Cortex of kidney (tissue), 1 donor: ENCODE data around the gene PEX11A.

Experiments used
- DNase-seq: peaks from one replicate; lab custom pipeline; 2025; lab: John Stamatoyannopoulos, UW

Gene PEX11A

DNA sequence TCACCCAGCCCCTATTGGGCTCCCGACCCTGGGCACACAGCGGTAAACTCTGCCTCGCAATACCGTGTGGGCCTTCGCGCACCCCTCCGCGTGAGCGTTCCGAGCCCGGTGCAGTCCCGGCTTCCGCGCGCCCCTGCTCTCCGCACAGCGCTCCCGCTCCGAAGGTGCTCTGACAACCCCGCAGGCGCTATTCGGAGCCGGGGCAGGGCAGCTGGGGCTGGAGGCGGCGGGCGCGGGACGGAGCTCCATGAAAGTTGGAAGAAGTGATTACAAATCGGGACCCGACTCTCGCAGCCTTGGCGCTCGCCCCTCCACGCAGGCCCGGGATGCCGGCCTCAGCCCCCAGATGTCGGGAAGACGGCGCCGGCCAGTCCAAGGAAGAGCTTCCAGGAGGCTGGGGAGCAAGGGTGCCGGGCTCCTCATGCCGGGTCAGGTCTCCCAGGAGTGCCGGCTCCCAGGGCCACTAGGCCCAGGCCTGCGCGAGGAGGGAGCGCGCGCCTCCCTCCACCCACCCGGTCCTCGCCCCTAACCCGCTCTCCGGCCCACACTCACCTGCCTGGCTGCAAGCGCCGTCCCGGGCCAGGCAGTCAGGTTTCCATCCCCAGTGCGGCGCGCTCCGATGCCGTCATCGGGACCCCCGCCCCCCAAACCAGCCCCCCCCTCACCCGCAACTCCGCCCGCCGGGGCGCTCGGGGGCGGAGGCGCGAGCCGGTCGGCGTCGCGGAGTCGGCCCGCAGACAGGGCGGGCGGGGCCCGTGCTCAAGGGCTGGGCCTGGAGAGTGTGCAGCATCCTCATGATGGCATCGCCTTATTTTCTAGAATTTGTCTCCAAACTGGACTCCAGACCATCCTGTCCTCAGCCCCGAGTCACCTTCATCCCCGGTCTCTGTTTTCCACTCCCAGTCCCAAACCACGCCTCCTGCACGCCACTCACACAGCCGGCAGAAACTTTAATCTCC lies 35.4 kb downstream of the PEX11A start, which contains the start of gene KIF7:
TSS of gene KIF7 (minus strand) at position 621 of the 959 bp plus-strand sequence. CDS start 2,537 bp downstream, outside the sequence.
- no peak for DNase-seq

DNA sequence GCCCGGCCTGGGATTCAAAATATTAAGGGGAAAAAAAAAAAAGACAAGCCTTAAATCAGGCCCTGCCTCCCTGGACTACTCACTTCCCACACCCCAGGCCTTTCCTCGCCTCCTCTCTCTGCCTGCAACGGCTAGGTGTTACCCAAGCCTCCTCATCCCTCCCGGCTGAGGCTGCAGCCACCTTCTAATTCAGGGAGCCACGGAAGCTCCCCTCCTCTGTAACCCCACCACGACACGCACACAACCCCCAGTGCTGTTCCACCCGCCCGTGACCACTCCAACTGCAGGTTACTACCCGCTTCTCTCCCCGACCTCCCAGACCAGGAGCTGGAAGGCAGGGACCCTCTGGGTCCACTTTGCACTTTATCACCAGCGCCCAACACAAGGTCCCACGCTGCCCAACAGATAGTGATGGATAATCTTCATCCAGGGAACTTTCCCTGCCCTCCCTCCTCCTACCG lies 36.2 kb downstream of the PEX11A start:
- DNase-seq, result no peak

DNA sequence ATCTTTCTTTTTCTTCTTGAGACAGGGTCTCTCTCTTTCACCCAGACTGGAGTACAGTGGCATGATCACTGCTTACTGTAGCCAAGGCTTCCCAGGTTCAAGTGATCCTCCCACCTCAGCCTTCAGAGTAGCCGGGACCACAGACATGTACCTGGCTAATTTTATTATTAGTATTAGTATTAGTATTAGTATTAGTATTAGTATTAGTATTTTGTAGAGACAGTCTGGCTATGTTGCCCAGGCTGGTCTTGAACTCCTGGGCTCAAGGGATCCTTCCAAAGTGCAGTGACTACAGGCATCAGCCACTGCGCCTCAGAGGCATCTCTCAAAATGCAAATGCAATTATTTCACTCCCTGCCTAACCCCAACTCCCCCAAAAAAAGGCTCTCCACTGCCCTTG lies 37.0 kb downstream of the PEX11A start:
- DNase-seq, result no peak

DNA sequence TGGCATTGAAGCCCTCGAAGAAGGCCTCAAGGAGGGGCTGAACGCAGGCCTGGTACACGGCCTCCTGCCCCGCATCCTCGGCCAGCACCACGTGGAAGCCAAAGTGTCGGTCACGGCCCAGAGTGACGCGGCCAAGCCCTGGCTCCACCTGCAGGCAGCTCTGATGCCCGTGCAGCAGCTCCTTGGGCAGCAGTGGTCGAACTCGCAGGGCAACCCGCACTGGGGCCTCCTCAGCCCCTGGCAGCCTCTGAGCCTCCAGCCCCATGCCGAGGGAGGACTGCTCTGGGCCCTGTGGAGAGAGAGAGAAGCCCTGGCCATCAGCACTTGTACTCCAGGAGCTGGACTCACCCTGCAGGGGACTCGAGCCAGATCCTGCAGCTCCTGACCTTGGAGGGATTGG lies 37.9 kb downstream of the PEX11A start:
- no peak for DNase-seq

DNA sequence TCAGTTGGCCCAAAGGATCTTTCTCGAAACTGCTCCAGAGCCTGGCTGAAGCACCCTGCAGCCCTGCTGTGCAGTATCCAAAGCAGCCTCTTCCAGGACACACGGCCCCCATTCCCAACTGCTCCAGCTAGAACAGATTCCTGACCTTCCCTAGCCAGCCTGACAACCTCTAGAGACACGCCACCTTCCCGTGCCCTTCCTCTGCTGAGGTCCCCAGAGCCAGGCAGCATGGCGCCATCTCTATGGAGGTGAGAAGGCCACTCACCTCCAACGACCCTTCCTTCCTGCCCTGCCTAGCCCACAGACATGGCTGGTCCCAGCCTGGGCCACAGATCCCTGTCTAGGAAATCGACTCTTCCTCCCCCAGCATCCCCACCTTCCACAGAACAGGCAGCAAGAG lies 38.4 kb downstream of the PEX11A start:
- DNase-seq, result no peak

DNA sequence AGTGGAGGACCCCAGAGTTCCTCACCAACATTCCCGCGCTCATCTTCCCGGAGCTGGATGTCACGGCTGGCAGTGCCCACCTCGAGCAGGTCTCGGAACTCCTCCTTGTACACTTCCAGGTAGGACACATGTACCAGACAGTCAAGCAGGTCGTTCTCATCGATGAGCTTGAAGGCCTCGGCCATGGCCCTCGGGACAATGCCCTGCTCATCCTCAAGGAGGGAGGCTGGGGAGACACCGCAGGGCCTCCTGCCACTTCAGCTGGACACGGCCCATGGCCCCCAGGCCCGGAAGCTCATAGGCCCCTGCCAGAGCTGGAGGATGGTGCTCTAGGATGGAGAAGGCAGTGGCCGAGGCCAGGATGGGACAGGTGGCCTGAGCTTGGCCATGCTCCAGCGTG lies 40.8 kb downstream of the PEX11A start:
- DNase-seq, result no peak

DNA sequence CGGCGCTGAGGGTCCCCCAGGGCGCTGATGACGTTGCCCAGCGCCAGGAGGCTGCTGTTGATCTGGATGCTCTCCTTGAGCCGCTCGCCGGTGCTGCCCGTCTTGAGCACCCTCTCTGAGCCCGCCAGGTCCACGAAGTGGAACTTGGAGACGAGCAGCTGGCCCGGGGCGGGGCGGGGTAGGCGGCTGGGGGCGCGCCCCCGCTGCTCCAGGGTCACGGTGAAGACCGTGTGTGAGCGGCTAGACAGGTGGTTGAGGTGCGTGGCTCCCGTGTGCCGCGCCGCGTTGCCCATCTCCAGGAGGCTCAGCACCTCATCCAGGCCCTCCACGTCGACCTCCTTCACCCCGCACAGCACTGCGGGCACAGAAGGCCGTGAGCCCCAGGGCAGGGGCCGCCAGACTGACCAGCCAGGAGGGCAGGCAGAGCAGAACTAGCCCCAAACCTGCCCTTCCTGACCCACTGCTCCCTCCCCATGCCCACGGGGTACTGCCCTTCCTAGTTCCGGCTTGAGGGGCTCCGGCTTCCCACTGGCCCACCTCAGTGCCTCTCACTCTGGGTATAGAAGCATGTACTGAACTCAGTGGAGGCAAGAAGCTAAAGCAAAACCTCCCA lies 41.4 kb downstream of the PEX11A start:
- DNase-seq, result no peak

DNA sequence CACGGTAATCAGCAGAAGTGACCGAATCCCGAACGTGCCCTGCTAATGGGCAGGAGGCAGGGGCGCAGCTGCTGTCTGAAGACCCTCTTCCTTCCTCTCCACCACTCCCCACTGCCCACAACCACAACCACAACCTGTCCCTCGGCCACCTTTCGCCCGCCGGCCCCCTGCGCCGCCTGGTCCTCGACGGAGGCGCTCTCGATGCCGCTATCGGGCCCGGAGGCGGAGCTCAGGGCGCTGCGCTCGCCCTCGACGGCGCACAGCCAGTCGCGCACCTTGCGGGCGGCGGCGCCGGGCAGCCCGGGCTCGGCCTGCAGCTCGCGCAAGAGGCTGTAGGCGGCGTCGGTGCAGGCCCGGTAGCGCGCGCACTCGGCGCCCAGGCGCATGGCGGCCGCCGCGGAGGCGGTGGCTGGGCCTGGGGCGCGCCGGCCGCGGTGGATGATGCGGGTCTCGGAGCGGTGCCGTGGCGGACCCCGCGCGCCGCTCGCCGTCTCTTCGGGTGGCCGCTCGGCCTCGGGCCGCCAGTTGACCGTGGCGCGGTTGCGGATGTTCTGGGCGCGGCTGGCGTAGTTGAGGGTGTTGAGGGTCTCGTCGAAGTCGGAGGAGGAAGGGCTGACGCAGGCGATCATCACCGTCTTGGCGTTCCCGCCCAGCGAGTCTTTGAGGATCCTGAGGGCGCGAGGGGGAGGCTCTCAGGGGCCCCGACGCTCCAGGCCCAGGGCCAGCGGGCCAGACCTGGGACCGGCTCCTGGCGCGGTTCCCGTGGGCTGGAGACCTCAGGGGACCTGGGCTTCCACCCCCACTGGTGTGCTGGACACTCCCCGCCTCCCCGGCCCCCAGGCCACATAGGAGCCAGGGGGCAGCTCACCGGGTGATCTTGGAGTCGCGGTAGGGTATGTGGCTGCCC lies 42.2 kb downstream of the PEX11A start:
- no peak for DNase-seq

DNA sequence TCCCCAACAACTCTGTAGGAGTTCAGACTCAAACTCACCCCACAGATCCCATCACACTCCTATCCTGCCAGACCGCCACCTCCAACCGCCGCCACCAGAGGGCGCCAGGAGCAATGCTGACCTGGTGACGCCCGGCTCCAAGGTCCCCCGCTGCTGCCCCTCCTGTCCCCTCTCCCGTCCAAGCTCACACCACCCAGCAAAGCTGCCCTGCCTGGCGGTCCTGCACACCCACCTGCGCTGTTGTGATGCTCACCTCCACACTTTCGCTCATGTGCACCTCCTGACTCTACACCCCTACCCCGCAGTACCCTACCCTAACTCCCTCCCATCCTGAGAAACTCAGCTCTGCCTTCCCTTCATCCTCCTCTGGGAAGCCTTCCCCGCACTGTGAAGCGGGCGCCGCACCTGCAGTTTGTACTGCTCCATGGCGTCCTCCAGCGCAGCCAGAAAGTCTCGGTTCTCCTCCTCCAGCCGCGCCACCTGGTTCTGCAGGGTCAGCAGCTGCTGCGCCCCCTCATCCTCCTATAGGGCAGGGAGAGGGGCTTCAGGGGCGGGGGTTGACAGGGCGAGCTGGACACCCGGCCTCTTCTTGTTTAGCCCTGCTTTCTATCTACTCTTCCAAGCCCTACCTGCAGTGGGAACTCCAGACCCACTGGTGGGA lies 43.2 kb downstream of the PEX11A start:
- no peak for DNase-seq

DNA sequence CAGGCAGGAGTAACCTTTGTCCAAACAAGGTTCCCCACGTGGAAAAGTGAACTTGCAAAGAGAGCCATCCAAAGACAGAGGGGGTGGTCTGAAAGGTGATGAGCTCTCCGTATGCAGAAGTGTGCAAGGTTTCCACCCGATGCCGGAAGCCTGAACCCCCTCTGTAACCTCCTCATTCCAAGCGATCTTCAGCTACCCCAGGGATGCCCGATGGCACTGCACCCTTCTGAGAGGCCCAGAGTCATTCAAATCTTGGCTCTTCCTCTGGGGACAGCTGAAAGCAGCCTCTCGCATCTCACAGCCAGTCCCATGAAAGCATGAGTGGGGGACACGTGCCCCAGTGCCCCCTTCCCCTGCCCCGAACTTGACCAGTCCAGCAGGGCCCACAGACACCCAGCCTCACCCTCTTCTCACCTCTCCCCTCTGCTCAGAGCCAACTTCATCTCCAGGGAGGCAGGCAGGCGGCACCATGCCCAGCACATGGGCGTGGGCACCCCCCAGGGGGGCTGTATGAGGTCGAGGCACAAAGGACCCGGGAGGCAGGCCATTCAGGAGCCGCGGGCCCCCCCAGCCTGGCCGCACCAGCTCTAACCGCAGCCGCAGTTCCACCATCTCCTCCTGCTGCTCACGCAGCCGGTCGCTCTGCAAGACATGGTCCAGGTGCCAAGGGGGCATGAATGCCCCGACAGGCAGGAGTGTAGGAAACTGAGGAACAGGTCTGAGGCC lies 44.0 kb downstream of the PEX11A start:
- no peak for DNase-seq

DNA sequence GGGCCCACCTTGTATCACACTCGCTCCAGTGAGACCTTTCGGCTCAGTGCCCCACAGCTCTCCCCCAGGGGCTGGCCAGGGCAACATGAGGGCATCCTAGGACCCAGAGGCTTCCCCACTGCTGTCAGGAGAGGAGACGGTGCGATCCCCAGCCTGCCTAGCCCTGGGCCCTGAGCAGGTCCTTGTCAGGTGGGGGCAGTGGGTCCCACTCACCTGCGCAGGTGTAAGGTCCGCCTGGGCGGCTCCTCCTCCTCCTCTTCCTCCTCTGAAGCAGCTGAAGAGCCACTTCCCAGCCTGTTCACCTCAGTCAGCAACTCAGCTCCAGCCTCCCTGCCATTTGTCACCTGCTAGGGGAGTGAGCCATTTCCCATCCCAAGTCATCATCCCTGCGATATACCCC lies 44.9 kb downstream of the PEX11A start:
- DNase-seq, result no peak

DNA sequence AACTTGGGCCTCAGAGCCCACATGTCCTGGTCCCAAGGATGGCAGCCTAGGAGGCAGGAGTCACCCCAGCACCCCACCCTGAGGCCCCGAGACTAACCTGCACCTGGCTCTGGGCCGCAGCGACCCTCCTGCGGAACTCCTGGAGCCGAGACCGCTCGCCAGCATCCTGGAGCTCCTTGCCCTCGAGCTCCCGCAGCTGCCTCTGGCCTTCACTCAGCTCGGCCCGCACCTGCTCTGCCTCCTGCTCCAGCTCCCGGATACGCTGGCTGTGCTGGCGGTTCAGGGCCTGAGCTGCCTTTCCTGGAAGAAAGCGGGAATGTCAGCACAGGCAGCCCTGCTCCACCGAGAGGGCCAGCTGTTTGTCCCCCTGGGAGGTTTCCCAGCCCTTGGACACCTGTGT lies 48.4 kb downstream of the PEX11A start:
- DNase-seq, result no peak

DNA sequence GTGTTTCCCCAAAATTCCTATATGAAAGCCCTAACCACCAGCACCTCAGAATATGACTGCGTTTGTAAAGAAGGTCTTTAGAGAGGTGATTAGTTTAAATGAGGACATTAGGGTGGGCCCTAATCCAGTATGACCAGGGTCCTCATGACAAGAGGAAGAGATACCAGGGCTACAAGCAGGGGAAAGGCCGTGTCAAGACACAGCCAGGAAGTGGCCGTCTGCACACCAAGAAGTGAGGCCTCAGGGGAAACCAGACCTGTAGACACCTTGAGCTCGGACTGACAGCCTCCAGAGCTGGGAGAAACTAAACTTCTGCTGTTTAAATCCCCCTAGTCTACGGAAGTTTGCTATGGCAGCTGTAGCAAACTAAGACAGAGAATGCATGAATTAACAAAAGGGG lies 49.5 kb downstream of the PEX11A start:
- DNase-seq, result no peak

DNA sequence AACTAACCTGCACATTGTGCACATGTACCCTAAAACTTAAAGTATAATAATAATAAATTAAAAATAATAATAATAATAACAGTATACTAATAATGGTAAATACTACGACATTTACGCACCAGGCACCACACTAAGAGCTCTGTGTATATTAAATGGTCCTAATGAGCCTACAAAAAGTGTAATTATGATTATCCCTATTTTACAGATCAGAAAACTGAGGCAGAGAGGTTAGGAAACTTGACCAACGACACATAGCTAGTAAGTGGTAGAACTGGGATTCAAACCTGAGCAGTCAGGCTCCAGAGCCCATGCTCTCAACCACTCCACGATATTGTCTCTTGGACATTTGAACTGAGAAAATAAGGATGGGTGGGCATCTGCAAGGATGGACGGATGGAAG lies 50.3 kb downstream of the PEX11A start:
- DNase-seq, result no peak

DNA sequence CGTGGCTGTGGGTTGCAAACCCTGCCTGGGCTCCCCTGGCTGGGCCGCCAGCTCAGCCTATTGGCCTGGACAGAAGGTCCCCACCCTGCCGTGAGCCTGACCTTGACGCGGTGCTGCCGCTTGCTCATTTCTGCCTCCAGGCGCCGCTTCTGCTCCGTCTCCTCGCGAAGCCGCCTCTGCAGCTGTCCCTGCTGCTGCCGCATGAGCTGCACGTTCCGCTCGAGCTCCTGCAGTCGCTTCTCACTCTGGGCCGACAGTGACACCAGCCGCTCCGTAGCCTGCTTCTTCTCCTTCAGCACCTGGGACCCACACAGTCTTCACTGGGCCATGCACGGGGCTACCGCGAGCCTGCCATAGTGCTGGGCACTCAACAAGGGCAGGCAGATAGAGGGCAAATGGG lies 57.0 kb downstream of the PEX11A start:
- DNase-seq, result no peak

DNA sequence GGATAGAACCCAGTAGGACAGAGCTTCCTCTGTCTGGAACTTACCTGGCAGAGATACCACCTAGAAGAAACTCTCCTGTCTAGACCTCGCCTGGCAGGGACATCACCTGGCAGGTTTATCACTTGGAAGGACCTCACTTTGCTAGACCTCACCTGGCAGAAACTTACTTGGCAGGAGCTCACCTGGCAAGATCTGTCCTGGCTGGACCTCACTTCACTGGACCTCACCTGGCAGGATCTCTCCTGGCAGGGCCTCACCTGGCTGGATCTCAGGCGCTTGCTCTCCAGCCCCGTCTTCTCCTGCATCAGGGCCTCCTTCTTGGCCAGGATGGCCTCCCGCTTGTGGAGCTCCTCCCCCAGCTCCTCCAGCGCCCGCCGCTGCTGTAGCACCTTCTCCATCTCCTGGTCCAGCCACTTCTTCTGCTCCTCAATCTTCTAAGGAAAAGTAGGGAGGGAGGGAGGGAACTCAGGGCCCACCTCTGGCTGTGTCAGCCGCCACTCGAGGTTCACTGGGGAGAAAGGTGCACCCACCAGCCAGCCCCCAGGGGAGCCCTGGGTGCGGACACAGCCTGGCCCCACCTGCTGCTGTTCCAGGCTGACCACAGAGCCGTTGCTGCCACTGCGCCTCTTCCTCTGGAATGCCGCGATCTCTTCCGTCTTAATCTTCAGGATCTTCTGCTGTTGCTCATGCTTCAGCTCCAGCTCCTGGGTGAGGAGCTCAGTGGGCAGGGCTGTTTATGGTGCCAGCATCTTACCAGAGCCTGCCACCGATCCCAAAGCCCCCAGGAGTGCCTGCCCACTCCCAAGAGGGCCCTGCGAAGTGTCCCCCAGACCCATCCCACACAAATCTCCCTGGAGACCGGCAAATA lies 57.8 kb downstream of the PEX11A start:
- DNase-seq, result no peak

DNA sequence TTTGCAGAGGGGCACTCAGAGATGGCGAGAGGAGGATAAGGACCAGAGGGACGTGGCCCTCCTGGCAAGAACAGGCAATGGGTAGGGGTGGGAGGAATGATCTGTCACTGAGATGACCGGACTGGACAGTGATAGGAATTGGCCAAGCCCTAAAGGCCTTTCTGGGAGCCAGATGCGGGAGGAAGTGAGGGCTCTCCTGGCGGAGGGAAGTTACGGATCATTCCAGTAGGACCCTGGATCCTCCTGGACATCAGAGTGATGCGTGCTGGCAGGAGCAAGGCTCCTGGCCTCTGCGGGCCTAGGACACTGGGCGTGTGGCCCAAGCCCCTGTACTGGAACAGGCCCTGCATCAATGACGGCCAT lies 58.7 kb downstream of the PEX11A start:
- DNase-seq, result no peak
